GM18511 (cell line): ENCODE results near the gene NNAT.
"Not testable (repeated sequence)": the region's sequence is repeated elsewhere in the genome, so short reads cannot be mapped to it uniquely, and the experiment has no call there.

Experiments
- ATAC-seq: cut with Tn5 transposase; IDR thresholded peaks from one replicate; pipeline ENCODE4 v1.9.1; 2021; ENCODE audit warnings: mild to moderate bottlenecking, moderate library complexity; ENCODE audit not compliant: unreplicated experiment

The NNAT gene

DNA sequence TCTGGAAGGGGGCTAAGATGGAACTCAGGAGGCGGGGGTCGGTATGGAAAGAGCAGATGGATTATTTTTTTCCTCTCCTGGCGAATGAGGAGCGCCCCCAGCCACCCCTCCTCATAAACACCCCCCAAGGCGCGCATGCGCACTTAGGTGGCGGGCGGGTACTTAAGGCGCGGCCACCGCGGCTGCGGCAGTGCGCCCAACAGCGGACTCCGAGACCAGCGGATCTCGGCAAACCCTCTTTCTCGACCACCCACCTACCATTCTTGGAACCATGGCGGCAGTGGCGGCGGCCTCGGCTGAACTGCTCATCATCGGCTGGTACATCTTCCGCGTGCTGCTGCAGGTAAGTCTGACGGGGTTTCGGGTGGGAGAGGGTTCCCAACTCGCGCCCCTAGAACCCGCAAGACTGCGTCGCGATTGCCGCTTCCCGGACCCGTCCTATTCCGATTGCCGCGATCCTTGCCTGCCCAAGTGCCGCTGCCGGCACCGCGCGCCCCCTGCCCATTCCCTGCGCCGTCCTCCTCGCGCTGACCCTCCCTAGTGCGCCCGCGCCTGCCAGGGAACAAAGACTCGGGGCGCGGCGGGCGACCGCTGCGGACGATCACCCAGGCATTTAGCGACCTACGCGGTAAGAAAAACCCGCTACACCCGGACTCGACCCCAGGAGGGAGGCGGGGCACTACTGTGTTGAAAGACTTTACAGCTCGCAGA lies at the start of gene NNAT:
TSS of gene NNAT (plus strand) at position 190 of the 711 bp plus-strand sequence. CDS start at position 272, 82 bp downstream.
- no peak for ATAC-seq

- ATAC-seq, result no peak
Measured at GRCh38 chr20:37471741-37472235, 49.3 kb upstream of the NNAT start.

DNA sequence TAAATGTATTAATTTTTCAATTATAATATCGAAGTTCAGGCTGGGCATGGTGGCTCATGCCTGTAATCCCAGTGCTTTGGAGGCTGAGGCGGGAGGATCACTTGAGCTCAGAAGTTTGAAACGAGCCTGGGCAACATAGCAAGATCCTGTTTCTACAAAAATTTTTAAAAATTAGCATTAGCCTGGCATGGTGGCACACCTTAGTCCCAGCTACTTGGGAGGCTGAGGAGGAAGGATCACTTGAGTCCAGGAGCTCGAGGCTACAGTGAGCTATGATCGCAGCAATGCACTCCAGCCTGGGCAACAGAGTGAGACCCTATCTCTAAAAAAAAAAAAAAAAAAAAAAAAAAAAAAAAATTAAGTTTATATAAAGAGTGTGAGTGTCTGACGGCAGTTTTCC lies 48.6 kb upstream of the NNAT start:
- ATAC-seq, result not testable (repeated sequence)

DNA sequence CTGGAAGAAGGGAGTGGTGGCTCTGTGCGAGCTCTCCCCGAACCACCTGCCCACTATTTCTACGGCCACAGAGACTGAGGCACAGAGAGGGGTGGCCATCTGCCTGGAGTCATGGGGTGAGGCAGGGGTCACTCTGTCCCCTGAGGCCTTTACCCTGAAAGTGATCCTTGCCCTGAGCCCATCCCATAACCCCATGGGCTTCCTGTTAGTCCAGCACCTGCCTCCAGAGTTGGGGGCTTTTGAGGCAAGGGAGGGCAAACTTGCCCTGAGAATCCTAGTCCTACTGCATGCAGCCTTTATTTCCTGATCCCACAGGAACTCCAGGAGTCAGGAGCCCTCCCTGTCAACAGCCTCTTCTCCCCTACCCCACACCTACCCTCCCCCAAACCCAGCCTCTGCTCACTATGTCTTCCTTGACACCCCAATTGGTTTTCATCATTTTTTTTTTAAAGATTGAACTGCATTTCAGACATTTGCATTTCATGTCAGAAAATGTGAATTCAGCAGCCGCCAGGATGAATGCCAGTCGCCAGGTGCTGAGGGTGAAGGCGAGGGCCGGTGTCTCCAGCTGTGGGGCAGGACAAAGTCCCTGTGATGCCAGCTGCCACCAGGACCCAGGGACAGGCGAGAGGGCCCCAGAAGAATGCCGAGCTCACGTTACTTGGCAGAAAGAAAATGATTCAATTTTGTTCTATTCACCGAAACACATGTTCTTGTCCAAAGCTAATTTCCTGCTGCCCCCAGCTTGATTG lies 47.6 kb upstream of the NNAT start:
- ATAC-seq, result no peak

GRCh38 chr20:37474386-37474785 lies 46.7 kb upstream of the NNAT start:
- no peak for ATAC-seq

DNA sequence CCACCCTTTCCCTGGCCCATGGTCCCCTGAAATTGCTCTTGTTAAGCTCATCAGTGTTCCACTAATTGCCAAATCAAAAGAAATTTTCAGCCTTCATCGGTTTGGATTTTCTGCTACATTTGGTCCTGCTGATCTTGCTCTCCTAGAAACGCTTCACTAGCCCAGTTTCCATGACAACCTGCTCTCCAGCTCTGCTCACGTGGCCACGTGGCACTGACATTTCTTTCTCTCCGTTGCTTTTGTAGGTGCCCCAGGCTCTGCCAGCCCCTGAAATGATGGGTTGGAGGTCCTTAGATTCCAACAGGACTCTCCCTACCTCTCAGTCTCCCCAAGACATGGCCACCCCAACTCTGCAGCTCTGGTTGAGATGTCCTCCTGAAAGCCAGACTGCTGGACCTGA lies 45.8 kb upstream of the NNAT start:
- no peak for ATAC-seq

GRCh38 chr20:37477041-37477440 lies 44.0 kb upstream of the NNAT start:
- no peak for ATAC-seq

GRCh38 chr20:37479266-37479665 lies 41.8 kb upstream of the NNAT start:
- ATAC-seq, result no peak

DNA sequence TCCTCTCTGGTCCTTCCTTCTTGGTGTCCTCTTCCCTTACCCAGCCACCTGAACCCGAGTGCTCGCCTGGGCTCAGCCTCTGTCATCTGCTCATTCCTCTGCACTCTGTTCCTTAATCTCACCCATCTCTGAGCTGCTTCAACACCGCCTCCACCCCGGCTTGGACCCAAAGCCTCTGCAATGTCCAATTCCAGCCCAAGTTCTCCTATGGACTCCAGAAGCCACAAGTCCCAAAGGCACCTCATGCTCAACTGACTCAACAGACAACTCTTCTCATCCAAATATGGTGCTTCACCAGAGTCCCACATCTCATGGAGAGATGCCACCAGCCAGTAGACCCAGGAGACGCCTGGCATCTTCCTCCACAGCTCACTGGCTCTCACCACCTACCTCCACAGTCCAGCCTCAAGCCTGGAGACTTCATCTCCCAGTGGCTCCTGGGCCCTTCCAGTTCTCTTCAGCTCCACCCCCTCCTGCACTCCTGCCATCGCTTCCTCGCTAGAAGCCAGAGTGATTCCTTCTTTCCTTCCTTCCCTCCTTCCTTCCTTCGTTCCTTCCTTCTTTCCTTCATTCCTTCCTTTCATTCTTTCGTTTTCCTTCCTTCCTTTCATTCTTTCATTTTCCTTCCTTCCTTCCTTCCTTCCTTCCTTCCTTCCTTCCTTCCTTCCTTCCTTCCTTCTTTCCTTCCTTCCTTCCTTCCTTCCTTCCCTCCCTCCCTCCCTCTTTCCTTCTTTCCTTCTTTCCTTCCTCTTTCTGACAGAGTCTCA lies 40.9 kb upstream of the NNAT start:
- ATAC-seq, result no peak

DNA sequence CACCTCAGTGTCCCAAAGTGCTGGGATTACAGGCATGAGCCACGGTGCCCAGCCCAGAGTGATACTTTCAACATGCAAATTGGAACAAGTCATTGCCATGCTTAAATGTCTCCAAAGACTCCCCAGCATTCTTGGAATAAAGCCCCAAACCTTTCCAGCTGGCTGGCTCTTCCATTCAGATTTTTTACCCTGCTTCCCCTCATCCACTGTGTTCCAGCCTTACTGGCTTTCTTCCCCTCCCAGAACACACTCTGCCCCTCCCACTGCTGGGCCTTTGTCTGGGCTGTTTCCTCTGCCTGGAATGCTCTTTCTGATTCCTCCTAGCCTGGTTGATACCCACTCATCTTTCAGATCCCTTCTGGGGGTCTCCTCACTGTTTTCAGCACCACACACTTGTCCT lies 40.1 kb upstream of the NNAT start:
- ATAC-seq, result no peak

GRCh38 chr20:37481610-37482009 lies 39.4 kb upstream of the NNAT start:
- no peak for ATAC-seq

DNA sequence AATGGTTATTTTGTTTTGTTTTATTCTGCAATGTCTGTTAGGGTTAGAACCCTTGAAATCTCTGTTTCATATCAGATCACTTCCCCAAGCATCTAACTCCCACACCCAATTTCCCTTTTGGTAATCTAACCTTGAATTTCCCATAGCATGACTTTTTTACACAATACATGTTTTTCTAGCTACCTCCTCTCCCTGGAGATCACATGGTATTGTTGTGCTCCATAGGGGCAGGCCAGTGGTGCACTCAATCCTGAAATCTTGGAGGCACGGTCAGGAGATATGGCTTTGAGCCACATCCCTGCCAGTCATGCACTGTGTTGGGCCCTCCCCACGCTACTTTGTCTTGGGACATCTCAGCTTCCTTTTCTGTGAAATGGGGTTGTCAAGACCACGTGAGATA lies 36.7 kb upstream of the NNAT start:
- no peak for ATAC-seq

GRCh38 chr20:37486209-37486608 lies 34.8 kb upstream of the NNAT start:
- not testable (repeated sequence) for ATAC-seq

DNA sequence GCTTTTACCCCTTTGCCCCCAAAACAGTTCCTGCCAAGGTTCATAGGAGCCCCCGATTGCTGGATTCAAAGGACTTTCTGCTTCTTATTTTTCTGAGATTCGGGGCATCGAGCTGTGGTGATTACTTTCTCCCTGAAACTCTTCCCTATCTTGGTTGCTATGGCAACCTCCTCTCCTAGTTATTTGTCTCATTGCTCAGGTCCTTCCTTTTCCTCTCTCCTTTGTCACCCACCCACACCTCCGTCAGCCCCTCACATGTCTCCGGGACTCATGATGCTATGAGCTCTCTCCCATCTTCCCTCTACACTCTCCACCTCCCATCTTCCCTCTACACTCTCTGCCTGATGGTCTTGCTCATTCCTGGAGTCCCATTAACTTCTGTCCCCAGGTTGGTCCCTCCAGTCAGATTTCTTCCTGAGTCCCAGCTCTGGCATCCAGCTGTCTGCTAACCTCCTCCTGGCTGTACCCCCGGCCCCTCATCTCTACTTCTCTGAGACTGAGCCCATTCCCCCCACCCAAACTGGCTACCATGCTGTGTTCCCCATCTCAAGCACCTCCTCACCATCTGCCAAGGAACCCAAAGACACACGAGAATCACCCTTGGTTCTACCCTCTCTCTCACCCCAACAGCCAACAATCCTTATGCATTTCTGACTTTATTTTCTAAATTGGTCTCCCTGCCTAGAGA lies 30.2 kb upstream of the NNAT start:
- no peak for ATAC-seq

- no peak for ATAC-seq
Measured at GRCh38 chr20:37492096-37492625, 28.9 kb upstream of the NNAT start.

- no peak for ATAC-seq
Measured at GRCh38 chr20:37492945-37493344, 28.1 kb upstream of the NNAT start.

GRCh38 chr20:37494301-37494700 lies 26.7 kb upstream of the NNAT start:
- no peak for ATAC-seq

DNA sequence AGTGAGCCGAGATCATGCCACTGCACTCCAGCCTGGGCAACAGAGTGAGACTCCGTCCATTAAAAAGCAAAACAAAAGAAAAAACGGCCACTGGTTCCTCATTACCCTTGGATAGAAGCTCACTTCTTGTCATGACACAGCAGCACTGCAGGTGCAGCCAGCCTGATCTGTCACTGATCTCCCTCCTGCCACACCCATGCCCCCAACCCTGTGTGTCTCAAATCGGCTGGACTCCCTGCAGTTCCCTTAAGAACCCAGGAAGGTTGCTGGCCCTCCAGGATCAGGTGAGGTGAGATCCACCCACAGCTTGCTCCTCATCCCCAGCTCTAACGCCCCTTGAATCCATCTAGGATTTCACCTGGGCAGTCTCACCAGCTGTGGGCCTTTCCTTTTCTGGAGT lies 26.3 kb upstream of the NNAT start:
- no peak for ATAC-seq

DNA sequence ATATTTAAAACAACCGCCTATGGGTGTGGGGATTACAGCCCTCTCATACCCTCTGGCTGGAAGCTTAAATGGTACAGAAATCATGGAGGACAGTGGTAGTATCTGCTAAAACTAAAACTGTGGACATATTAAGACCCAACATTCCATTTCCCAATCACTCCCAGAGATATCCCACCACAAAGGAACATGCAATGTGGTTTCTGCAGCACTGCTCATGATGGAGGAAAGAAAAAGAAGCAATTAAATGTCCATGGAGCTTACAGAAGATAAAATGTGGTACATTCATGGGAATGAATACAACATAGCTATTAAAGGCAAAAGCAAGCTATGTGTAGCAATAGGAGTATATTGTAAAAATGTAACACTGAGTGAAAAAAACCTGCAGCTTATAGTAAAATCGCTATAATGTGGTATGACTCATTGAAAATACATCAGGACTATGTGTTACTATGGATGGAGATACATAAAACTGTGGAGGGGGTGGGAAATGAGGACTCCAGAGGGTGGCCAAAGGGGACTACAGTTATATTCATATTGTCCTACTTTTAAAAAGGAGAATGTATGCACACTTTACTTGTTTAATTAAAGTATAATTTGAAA lies 22.9 kb upstream of the NNAT start:
- ATAC-seq, result no peak

DNA sequence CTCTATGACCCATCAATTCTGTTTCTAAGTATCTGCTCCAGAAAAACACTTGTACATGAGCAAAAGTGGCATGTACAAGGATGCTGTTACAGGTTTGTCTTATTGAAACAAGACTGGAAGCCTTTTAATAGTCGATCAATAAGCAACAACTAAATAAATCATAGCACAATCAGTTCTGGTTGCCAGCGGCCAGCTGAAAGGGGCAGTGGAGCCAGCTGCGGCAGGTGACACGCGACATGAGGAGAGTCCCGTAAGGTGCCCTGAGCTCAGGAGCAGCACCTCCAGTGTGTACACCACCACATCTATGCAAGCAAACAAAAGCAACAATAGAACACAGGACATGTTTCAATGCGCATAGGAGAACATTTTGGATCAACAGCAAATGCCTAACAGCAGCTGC lies 20.7 kb upstream of the NNAT start:
- no peak for ATAC-seq
